Measurements from ENCODE around the gene PXT1.

DNA sequence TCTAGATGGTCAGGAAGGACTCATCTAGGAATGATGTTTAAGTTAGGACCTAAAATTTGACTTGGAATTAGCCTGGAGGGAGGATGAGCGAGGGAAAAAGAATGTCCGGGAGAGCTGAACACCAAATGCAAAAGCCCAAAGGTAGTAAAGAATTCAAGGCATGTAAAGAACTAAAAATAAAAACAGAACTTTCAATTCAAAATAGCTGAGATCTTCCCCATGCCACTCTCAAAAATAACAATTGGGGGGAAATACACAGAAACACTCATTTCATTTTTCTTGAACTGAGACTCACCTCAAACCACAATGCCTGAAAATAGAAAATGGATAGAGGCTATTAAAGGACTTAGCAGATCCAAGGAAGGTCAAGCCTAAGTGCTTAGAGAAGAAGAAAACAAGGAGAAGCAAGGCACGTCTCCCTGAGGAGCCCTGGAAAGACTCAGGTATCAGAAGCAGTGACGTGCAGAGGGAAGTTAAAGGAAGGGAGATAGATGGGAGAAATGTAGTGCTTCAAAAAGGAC is 10.4 kb downstream of the PXT1 start:
- TF ChIP-seq, protein P1, sequence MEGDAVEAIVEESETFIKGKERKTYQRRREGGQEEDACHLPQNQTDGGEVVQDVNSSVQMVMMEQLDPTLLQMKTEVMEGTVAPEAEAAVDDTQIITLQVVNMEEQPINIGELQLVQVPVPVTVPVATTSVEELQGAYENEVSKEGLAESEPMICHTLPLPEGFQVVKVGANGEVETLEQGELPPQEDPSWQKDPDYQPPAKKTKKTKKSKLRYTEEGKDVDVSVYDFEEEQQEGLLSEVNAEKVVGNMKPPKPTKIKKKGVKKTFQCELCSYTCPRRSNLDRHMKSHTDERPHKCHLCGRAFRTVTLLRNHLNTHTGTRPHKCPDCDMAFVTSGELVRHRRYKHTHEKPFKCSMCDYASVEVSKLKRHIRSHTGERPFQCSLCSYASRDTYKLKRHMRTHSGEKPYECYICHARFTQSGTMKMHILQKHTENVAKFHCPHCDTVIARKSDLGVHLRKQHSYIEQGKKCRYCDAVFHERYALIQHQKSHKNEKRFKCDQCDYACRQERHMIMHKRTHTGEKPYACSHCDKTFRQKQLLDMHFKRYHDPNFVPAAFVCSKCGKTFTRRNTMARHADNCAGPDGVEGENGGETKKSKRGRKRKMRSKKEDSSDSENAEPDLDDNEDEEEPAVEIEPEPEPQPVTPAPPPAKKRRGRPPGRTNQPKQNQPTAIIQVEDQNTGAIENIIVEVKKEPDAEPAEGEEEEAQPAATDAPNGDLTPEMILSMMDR (IDR thresholded peaks at IDR 0.05; ENCODE audit: low read depth, low read length), result no peak
- TF ChIP-seq EZH2phosphoT487 (IDR thresholded peaks at IDR 0.05; ENCODE audit: low read depth), result no peak
